Suppressor macrophage treated with lipopolysaccharide for 4 hours (primary cell): ENCODE data around the gene AZU1.

Experiments used
- DNase-seq: peaks from one replicate; pipeline ENCODE4 v3.0.0-alpha.2; 2020

AZU1 gene

GRCh38 chr19:855566-856120 lies 28.0 kb downstream of the AZU1 start:
- DNase-seq: no peak

- no peak for DNase-seq
These were observed 30.6 kb downstream of the AZU1 start for GRCh38 chr19:858284-858683.

- peak; percentile 59 for DNase-seq
These were observed 31.5 kb downstream of the AZU1 start, which contains the start of gene CFD for GRCh38 chr19:858868-859843. TSS of gene CFD (plus strand) at chr19:859664. CDS start at chr19:859690, 26 bp downstream.

DNA sequence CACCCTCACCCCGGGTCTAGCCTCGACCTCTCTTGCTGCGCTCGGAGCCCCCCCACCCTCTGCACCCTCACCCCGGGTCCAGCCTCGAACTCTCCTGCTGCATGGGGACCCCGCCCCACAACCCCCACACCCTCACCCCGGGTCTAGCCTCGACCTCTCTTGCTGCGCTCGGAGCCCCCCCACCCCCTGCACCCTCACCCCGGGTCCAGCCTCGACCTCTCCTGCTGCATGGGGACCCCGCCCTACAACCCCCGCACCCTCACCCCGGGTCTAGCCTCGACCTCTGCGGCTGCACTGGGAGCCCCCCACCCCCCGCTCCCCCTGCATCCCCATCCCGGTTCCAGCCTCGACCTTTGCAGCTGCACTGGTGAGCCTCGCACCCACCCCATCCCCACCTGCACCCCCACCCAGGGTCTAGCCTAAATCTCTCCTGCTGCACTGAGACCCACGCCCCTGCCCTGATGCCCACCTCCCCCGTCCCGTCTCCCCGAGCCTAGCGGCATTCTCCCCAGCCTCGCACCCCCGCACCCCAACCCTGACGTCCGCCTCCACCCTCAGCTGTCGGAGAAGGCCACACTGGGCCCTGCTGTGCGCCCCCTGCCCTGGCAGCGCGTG lies 33.6 kb downstream of the AZU1 start:
- DNase-seq: no peak

GRCh38 chr19:861756-862580 lies 34.3 kb downstream of the AZU1 start:
- peak; percentile 69 for DNase-seq

DNA sequence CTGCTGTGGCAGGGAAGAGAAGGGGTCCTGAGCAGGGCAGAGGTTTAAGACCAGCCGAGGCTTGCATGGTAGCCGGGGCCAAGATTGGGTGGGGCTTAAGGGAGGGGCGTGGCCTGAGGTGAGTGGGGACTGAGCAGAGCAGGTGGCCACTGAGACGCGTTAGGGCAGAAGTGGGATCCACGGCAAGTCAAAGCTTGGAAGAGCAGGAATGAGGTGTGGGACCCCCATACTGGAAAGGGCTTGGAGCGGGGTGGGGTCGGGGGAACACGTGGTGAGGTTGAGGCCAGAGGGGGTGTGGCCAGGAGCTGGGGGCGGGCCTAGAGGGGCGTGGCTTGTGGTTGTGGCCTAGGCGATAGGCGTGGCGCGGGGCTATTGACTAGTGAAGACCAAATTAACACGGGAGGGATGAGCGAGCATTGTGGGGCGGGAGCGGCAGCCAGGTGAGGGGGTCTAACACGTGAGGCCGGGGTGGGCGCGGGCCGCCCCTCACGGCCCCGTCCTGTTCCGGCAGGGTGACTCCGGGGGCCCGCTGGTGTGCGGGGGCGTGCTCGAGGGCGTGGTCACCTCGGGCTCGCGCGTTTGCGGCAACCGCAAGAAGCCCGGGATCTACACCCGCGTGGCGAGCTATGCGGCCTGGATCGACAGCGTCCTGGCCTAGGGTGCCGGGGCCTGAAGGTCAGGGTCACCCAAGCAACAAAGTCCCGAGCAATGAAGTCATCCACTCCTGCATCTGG lies 35.1 kb downstream of the AZU1 start:
- DNase-seq: peak; percentile 59

- no peak for DNase-seq
These were observed 35.6 kb downstream of the AZU1 start for GRCh38 chr19:863315-863620.

DNA sequence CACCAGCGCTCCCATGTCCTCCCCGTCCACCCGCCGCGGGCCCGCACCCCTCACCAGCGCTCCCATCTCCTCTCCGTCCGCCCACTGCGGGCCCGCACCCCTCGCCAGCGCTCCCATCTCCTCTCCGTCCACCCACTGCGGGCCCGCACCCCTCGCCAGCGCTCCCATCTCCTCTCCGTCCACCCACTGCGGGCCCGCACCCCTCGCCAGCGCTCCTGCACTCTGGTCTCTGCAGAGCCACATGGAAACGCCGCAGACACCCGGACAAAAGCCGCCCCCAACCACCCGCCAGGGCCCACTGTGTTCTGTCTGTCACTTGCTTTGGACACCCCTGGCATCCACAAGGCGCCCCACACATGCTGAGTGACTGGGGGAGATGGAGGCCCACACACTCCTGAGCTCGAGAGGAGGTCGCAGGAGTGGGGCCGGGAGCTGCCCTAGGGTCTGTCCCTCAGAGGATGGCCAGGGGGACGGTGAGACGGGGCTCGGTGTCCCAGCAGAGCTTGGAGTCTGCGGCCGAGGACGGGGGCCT lies 39.2 kb downstream of the AZU1 start:
- DNase-seq: no peak

DNA sequence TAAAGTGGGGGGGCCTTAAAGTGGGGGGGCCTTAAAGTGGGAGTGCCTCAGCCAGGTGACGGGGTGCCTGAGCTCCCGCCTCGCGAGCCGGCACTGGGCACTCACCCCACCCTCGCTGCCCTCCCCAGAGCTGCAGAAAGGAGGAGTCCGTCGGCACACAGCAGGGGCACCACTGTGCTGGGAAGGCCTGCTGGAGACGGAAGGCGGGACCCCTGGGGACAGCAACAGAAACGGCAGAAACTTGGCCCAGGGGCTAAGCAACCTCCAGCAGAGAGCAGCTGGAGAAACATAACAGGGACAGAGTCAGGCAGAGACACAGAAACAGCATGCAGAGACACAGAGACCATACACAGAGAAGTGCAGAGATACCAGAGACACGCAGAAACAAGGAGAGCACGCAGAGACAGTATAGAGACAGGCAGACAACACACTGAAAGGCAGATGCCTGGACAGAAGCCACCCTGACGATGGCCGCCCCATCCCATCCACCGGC lies 39.7 kb downstream of the AZU1 start:
- DNase-seq: no peak

DNA sequence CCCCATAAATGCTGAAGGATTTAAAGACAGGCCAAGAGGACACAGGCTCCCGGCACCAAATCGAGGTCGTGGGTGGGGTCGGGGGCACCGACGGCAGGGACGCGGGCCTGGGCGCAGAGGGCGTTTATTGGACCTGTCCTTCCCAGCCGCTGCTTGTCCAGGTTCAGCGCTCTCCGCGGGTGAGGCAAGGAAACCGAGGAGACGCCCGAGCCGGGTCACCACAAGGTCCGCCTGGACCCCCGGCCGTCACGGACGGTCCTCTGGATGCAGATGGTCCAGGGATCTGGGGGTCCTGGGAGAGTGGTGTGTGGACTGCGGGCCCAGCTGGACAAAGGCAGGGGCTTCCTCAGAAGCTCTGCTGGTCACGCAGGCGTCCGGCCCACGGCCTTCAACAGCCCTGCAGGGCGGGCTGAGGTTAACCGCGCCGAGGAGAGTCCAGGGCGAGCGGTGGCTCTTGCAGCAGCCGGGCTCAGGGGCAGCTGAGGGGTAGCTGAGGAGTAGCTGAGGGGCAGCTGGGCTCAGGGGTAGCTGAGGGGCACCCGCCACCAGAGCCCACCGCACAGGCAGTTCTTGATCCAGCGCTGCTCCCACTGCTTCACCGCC lies 40.3 kb downstream of the AZU1 start:
- no peak for DNase-seq

- DNase-seq: no peak
These were observed 41.0 kb downstream of the AZU1 start for GRCh38 chr19:868458-869244.

- DNase-seq: no peak
These were observed 41.9 kb downstream of the AZU1 start for GRCh38 chr19:869245-870177.

GRCh38 chr19:870314-870713 lies 42.7 kb downstream of the AZU1 start:
- DNase-seq: no peak

DNA sequence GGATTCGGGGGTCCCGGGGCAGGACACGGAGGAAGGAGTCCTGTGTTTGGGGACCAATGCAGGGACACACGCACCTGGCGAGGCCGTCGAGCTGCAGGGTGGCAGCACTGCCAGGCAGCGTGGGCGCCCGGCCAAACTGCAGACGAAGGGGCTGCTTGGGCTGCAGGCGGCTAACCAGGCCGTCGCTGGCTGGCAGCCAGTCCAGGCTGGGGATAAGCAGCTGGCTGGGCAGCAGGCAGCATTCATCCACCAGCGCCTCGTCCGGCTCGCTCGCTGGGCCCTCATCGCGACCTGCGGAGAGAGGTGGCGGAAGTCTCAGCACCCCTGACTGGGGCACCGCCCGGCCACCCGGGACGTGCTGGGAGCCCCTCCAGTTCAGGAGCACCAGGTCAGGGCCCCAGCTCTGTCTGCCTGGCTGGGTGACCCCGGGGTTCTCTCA lies 43.3 kb downstream of the AZU1 start:
- DNase-seq: no peak

GRCh38 chr19:871446-872265 lies 44.0 kb downstream of the AZU1 start:
- no peak for DNase-seq

- DNase-seq: peak; percentile 65
These were observed 44.8 kb downstream of the AZU1 start for GRCh38 chr19:872266-872951.

GRCh38 chr19:873084-873483 lies 45.4 kb downstream of the AZU1 start:
- DNase-seq: peak; percentile 53

- DNase-seq: no peak
These were observed 46.0 kb downstream of the AZU1 start for GRCh38 chr19:873561-874041.
